HG03457 (cell line): ENCODE data around the gene PLEKHG4B.
"Not testable (repeated sequence)": the region's sequence is repeated elsewhere in the genome, so short reads cannot be mapped to it uniquely, and the experiment has no call there.

Experiments used
- ATAC-seq: cut with Tn5 transposase; IDR thresholded peaks from one replicate; pipeline ENCODE4 v1.9.1; 2021; ENCODE audit warnings: moderate number of reproducible peaks; ENCODE audit not compliant: unreplicated experiment

The PLEKHG4B gene

GRCh38 chr5:93221-93980, 1.4 kb downstream of the PLEKHG4B start:
- ATAC-seq: no peak

DNA sequence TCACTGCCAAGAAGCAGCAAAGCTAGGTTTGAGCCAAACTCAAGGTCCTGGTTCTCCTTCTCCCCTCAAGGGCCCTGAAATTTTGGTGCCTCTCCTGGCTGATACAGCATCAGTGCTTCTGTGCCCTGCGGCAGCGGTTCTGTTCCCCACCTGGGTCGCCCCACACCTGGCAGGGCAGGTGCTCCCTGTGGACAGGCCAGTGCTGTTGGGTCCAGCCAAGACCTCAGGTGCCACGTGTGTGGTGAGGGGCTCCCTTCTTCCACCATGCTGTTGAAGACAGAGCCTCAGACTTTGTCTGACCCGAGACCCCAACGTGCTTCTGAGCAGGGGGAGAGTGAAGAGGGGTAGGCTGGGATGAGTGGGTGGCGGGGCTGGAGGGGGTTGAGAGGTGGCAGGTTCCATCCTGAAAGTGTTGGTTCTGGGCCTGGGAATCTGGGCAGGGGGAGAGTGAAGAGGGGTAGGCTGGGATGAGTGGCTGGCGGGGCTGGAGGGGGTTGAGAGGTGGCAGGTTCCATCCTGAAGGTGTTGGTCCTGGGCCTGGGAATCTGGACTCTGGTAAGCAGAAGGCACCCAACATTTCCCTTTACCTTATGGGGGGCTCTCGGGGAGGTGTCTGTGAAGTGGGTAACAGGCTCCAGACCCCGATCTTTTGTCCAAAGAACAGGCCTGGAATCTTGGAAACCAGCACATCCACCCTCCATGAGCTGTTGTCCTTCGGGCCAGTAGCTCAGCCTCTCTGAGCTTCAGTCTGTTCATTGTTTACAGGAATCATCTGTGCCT, 2.3 kb downstream of the PLEKHG4B start:
- no peak for ATAC-seq

DNA sequence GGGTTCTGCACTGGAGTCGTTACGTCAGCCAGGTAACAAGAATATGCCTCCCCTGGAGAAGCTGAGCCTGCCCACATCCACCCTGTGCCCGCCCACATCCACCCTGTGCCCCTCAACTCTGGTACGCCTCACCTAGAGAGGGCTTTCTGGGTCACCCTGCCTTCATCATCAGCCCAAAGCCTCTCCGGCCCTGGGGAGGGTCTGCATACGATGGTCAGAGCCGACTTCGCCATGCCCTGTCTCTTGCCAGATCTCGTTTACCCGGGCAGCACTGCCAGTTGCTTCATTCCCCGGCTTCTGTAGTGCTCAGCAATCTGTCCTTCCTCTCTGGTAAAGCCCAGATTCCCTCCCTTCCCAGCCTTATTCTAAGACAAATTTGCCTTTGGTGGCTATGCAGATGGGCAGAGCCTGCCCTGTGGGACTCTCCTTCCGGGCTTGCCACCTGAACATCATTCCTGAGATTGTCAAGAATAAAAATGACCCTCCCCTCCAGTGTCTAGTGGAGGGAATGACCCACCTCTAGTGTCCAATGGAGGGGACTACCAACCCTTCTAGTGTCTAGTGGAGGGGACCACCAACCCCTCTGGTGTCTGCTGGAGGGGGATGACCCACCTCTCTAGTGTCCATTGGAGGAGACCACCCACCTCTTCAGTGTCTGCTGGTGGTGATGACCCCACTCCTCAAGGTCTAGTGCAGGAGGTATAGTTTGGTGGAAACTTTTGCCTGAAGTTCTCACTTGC, 3.4 kb downstream of the PLEKHG4B start:
- no peak for ATAC-seq

DNA sequence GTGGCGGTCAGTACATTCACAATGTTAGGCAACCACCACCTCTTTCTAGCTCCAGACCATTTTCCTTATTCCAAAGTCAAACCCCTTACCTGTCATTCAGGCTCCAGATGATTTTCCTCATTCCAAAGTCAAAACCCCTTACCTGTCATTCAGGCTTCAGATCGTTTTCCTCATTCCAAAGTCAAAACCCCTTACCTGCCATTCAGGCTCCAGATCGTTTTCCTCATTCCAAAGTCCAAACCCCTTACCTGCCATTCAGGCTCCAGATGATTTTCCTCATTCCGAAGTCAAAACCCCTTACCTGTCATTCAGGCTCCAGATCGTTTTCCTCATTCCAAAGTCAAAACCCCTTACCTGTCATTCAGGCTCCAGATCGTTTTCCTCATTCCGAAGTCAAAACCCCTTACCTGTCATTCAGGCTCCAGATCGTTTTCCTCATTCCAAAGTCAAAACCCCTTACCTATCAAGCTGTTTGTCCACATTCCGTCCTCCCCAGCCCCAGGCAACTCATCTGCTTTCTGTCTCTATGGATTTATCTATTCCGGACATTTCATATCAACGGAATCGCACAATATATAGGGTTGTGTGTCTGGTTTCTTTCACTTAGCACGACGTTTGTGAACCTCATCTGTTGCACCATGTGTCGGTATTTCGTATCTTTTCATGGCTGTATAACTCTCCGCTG, 5.2 kb downstream of the PLEKHG4B start:
- ATAC-seq: no peak

DNA sequence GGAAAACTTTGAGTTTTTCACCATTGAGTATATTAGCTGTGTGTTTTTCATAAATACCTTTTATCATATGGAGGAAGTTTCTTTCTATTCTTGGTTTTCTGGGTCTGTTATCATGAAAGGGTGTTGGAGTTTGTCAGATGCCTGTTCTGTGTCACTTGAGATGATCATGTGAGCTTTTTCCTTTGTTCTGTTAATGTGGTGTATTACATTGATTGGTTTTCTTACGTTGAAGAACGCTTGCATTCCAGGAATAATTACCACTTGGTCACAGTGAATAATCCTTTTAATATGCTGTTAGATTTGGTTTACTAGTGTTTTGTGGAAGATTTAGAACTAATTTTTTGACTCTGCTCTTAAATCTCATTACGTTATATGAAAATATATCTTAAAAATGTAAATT, 7.8 kb downstream of the PLEKHG4B start:
- ATAC-seq: no peak

- ATAC-seq: no peak
Measured at GRCh38 chr5:102411-103043, 10.6 kb downstream of the PLEKHG4B start.

DNA sequence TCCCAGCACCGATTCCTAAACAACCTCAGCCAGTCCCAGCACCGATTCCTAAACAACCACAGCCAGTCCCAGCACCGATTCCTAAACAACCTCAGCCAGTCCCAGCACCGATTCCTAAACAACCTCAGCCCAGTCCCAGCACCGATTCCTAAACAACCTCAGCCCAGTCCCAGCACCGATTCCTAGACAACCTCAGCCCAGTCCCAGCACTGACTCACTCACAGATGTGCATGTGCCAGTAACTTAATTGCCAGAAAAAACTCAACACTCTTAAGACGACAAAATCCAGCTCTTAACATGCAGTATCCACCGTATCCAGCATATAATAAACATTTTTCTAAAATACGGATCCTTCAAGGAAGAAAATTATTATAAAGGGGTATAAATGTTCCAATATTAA, 12.1 kb downstream of the PLEKHG4B start:
- not testable (repeated sequence) for ATAC-seq

GRCh38 chr5:104778-105296, 12.9 kb downstream of the PLEKHG4B start:
- ATAC-seq: no peak

DNA sequence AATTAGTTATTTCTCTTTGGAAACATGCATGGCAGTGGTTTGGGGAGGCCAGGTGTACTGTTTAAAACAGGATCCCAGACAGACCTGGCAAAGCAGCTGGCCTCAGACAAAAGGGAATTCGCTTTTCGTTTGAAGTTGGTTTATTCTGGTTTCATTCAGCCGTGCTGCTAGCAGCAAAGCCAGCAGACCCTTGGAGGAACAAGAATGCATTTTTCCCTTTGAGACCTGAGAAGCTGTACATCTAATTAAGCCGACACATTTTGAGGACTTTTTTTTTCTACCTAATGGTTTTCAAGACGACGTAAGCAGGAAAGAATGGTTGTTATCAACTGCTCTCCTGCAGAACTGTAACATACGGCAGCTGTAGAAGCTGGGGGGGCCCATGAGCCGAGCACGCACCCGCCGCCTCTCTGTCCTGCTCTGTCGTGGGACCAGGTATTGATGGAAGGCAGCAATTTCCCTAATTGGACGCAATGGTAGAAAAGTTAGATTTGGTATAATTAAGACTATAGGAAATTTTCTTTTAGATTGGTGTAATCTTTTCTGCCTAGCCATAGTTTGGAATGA, 13.6 kb downstream of the PLEKHG4B start:
- ATAC-seq: no peak

- no peak for ATAC-seq
Measured at GRCh38 chr5:106587-106986, 14.6 kb downstream of the PLEKHG4B start.

GRCh38 chr5:107526-107925, 15.6 kb downstream of the PLEKHG4B start:
- ATAC-seq: no peak

DNA sequence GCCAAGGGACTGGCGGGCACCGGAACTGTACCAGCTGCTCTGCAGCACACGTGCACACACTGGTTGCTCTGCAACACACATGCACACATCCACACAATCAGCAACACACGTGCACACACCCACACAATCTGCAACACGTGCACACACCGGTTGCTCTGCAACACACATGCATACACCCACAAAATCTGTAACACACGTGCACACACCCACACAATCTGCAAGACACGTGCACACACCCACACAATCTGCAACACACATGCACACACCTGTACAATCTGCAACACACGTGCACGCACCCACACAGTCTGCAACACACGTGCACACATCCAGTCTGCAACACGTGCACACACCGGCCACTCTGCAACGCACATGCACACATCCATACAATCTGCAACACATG, 17.9 kb downstream of the PLEKHG4B start:
- ATAC-seq: no peak

DNA sequence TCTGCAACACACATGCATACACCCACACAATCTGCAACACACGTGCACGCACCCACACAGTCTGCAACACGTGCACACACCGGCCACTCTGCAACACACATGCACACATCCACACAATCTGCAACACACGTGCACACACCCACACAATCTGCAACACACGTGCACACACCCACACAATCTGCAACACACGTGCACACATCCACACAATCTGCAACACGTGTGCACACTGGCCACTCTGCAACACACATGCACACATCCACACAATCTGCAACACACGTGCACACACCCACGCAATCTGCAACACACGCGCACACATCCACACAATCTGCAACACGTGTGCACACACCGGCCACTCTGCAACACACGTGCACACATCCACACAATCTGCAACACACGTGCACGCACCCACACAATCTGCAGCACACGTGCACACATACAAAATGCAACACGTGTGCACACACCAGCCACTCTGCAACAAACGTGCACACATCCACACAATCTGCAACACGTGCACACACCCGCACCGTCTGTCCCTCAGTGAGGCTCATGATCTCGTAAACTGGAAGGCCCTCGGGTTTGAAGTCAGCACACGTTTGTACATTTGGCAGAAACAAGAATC, 18.4 kb downstream of the PLEKHG4B start:
- no peak for ATAC-seq

DNA sequence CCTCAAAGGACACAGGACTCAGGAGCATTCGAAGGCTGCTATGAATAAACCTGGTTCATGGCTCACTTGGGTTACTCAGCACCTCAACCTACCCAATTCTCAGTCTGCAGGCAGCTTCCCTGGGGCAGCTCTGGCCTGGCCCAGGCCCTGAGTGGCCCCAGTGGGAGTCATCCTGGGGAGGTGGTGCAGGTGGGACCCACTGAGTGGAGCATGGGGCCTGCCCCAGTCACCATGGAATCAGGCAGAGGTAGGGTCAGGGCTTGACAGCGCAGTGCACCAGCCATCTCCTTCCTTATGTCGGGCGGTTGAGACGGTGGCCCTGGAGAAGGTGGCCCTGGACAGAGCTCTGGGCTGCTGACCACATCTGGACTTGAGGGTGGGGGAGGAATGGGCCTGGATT, 19.2 kb downstream of the PLEKHG4B start:
- no peak for ATAC-seq

GRCh38 chr5:119486-120097, 27.6 kb downstream of the PLEKHG4B start:
- ATAC-seq: no peak

- ATAC-seq: no peak
Measured at GRCh38 chr5:121432-121831, 29.5 kb downstream of the PLEKHG4B start.

- no peak for ATAC-seq
Measured at GRCh38 chr5:125815-126214, 33.8 kb downstream of the PLEKHG4B start.

- no peak for ATAC-seq
Measured at GRCh38 chr5:126806-127205, 34.8 kb downstream of the PLEKHG4B start.

GRCh38 chr5:127886-128285, 35.9 kb downstream of the PLEKHG4B start:
- ATAC-seq: no peak
